GM10248 (cell line): ENCODE data around the gene MLX.
"Not testable (repeated sequence)": the region's sequence is repeated elsewhere in the genome, so short reads cannot be mapped to it uniquely, and the experiment has no call there.

Experiments used
- CTCF ChIA-PET: fragments of 300-600 bp; sonication (Branson Sonifier 250); formaldehyde crosslinking; extraction: SDS; loops from one replicate; lab custom pipeline; 2021; ENCODE audit warnings: antibody characterized with exemption; lab: Yijun Ruan, JAX
- POLR2A ChIA-PET: fragments of 350-650 bp; sonication (Branson Sonifier 250); formaldehyde crosslinking; extraction: SDS; loops from one replicate; lab custom pipeline; 2020; ENCODE audit warnings: antibody characterized with exemption; lab: Yijun Ruan, JAX
- DNase-seq: peaks from one replicate; pipeline ENCODE4 v3.0.0; 2012; ENCODE audit errors: extremely low spot score
- TF ChIP-seq, protein P1 (sequence below): IDR thresholded peaks from 2 replicates; pipeline ENCODE4 v1.5.1; 2012; ENCODE audit warnings: mild to moderate bottlenecking, low read depth; ENCODE audit errors: extremely low read depth, missing control alignments, control extremely low read depth

MLX gene

DNA sequence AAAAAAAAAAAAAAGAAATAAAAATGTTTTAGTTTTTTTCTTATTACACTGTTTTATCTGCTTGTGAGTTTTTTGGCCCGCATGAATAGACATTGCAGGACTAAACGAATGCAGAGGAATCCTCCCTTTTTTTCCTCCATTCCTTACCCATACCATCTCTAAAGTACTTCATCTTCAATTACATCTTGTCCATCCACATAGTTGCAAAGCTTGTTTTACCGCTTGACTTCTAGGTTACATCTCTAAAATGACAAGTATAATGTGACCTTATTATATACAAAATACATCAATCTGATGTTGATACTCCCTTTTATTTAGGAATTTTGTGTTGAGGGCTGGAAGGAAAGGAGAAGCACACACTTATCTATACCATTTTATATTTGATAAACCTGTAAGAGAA lies 29.5 kb downstream of the MLX start:
- POLR2A ChIA-PET, result no interaction called here
- no peak for DNase-seq
- CTCF ChIA-PET, result interaction anchor here (2.0 kb wide), 1 partner anchor 12 kb away, joined by 5 read pairs; no protein-coding TSS in a partner anchor
- TF ChIP-seq, protein P1, sequence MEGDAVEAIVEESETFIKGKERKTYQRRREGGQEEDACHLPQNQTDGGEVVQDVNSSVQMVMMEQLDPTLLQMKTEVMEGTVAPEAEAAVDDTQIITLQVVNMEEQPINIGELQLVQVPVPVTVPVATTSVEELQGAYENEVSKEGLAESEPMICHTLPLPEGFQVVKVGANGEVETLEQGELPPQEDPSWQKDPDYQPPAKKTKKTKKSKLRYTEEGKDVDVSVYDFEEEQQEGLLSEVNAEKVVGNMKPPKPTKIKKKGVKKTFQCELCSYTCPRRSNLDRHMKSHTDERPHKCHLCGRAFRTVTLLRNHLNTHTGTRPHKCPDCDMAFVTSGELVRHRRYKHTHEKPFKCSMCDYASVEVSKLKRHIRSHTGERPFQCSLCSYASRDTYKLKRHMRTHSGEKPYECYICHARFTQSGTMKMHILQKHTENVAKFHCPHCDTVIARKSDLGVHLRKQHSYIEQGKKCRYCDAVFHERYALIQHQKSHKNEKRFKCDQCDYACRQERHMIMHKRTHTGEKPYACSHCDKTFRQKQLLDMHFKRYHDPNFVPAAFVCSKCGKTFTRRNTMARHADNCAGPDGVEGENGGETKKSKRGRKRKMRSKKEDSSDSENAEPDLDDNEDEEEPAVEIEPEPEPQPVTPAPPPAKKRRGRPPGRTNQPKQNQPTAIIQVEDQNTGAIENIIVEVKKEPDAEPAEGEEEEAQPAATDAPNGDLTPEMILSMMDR, result no peak

DNA sequence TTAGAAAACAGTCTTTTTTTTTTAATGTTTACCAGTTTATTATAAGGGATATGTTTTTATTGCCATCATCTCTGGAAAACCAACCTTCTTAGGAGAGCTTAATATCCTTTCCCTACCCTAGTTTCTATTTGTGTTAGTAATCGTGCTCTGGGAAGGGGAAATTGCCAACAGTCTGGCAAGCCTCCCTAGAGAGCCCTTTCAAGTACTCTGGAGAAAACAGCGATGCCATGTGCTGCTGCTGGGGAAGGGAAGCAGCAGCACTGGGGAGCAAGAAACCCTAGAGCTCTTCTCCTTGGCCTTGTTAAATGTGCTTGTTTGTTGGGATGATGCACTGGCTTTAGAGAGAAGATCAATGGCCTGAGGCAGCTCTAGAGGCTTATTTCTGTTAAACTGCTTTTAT lies 32.0 kb downstream of the MLX start:
- TF ChIP-seq, protein P1, result no peak
- POLR2A ChIA-PET, result interaction anchor here (1.2 kb wide), 1 partner anchor 151 kb away, joined by 5 read pairs; no protein-coding TSS in a partner anchor
- no peak for DNase-seq
- CTCF ChIA-PET, result interaction anchor here (0.9 to 13.0 kb wide), 6 partner anchors 9 to 165 kb away, joined by 3 to 120 read pairs (median 4); partner anchors contain the start of genes PSMC3IP, RETREG3 and TUBG1

DNA sequence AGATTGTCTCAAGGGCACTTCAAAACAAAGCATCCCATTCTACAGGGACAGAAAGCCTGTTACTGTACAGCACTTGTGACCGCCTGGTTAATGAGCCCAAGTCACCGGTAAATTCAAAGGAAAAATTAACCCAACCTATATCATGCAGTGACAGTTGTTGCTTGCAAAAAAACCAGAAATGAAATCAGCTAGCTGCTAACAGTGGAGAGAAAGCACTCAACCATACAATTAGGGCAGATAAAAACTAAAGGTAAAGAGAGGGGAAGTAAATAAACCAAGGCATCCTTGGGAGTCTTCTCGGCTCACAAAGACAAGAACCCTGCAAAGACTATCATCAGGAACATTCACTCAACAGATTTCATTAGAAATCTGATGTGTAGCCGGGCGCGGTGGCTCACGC lies 36.4 kb downstream of the MLX start:
- CTCF ChIA-PET, result interaction anchor here (13.0 kb wide), 1 partner anchor 22 kb away, joined by 120 read pairs; the partner anchor contains the start of gene PSMC3IP

DNA sequence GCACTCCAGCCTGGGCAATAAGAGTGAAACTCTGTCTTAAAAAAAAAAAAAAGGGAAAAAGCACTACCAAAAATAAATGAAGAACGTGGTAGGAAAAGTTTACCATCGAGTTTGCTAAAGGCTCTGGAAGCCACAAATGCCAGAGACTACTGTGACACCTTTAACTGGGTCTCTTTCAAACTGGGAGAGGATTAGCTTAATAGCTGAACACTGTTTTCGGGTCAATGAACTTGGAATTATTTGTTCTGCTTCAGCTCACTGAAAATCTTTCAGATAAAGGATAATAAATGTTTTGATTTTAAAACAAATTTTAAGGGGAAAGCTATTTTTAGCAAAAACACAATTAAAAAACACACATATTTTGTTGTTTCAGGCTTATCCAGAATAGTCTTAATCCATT lies 40.9 kb downstream of the MLX start:
- CTCF ChIA-PET, result interaction anchor here (0.7 to 13.0 kb wide), 13 partner anchors 9 to 390 kb away, joined by 3 to 120 read pairs (median 6); partner anchors contain the start of genes BECN1, PLEKHH3, PSMC3IP and RPL27
- POLR2A ChIA-PET, result interaction anchor here (0.9 kb wide), 1 partner anchor 29 kb away, joined by 4 read pairs; no protein-coding TSS in a partner anchor
- no peak for DNase-seq
- TF ChIP-seq, protein P1, result no peak

More for the DNA sequence above, 36.4 kb downstream of the MLX start:
- no peak for DNase-seq
- POLR2A ChIA-PET, result no interaction called here
- TF ChIP-seq, protein P1, result no peak

DNA sequence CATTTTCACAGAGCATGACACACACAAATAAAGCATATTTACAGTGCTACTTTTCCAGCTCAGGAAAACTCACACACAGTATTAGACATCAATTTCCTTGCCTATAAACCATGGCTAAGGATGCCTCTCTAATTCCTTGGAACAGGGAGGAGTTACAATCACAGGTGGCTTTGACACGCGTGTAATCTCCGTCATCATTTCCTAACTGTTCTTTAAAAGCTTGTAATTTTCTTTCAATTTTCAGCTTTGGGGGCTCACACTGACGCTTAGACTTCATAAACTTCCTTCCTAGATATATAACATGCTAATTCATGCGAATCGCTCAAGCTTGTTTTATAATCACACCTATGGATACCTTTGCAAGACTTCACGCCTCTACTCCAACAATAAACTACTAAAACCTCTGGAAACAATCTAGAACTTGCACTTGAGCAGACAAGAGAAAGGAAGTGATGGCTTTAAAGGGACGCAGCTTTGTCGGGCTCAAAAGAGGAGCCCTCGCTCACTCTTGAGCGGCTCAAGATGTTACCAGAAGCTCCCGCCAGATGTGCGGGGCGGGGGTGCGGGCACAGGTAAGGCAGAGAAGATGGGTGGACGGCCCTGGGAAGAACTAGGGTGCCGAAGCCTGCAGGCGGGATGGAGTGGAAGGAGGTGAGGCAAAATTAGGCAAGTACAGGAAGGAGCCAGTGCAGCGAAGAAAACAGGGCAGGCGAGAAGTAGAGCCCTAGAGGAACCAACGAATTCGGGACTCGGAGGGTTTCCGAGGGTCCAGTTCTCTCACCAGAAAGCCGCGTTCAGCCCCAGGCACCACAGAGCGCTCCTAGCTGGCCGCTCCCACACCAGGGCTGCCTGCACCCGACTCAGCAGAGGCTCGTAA lies 41.6 kb downstream of the MLX start:
- TF ChIP-seq, protein P1, result no peak
- POLR2A ChIA-PET, result interaction anchor here (0.7 to 1.2 kb wide), 5 partner anchors 10 to 752 kb away, joined by 3 to 5 read pairs (median 4); partner anchors contain the start of gene PLEKHH3
- CTCF ChIA-PET, result interaction anchor here (0.7 to 13.0 kb wide), 17 partner anchors 9 to 389 kb away, joined by 3 to 120 read pairs (median 6); partner anchors contain the start of genes BECN1, CCR10, PLEKHH3 and PSMC3IP
- DNase-seq, result no peak

DNA sequence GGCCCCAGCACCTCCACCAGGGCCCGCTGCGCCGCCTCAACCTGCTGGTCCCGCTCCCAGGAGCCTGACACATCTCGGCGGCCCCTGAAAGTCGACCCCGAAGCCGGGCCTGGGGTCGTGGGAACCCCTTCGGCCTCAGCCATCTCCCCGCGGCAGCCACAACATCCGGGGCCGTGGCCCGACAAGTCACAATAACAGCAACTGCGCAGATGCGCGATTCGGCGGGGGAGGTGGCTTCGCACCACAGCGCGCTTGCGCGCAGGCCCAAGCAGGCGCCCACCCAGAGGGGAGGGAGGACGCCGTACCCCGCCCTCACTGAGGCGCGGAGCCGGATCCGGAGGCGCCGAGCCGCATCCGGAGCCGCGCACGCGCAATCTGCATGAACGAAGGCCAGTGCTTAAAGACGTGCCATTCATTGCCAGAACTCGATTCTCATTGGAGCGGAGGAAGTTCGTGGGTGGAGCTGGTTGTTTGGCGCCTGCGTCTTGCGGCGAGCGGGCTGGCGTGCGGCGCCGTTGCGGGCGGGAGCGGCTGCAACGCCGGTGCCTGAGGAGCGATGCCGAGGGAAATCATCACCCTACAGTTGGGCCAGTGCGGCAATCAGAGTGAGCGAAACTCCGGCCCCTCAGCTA lies 42.4 kb downstream of the MLX start, which contains the start of the genes RETREG3 and TUBG1:
Gene RETREG3, minus strand, starts transcription at position 193 of the 632 bp plus-strand sequence. Its CDS starts 50 bp downstream, at position 143.
Gene TUBG1, plus strand, starts transcription at position 502 of the 632 bp plus-strand sequence. Its CDS starts 55 bp downstream, at position 557.
- ChIA-PET POLR2A (interaction anchor here (0.5 to 1.2 kb wide), 7 partner anchors 9 to 751 kb away, joined by 3 to 7 read pairs (median 3); partner anchors contain the start of gene PLEKHH3), CTCF (interaction anchor here (1.2 to 13.0 kb wide), 15 partner anchors 9 to 388 kb away, joined by 3 to 120 read pairs (median 6); partner anchors contain the start of genes BECN1, CCR10, PLEKHH3 and PSMC3IP)
- TF ChIP-seq, protein P1, result no peak
- DNase-seq, result peak; percentile 100

DNA sequence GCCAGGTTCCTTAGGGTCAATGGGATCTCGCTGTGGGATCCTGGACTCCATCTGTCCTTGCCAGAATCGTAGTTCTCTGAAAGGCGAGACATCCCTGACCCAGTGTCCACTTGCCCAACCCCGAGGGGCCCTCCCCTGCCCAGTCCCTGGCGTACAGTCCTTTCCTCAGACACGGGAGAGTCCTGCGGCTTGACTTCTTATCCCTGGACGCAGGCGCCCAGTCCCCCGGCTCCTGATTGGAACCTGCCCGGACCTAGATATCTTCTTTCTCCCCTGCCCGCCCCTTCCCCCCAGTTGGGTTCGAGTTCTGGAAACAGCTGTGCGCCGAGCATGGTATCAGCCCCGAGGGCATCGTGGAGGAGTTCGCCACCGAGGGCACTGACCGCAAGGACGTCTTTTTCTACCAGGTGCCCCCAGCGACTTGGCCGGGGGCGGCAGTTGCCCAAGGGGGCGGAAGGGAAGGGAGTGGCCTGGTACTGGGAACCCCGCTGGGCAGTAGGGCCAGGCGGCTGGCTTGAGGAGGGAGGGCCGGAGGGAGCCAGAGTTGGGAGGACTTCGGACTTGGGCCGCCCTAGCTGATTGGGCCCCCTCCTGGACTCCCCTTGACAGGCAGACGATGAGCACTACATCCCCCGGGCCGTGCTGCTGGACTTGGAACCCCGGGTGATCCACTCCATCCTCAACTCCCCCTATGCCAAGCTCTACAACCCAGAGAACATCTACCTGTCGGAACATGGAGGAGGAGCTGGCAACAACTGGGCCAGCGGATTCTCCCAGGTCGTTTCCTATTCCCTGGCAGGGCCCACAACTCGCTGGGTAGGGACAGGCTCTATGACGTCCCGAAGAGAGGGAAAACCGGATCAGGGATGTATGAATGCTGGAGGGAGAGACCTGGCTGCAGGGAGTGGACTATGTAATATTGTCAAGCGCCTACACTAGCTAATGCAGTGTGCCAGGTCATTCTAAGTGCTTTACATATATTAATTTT lies 43.2 kb downstream of the MLX start:
- CTCF ChIA-PET, result interaction anchor here (1.4 to 13.0 kb wide), 11 partner anchors 8 to 214 kb away, joined by 3 to 120 read pairs (median 9); partner anchors contain the start of genes BECN1, CCR10, PLEKHH3 and PSMC3IP
- POLR2A ChIA-PET, result interaction anchor here (0.5 to 1.0 kb wide), 6 partner anchors 15 to 751 kb away, joined by 3 to 7 read pairs (median 3); partner anchors contain the start of gene PLEKHH3
- not testable (repeated sequence) for DNase-seq
